Left renal pelvis (tissue), 4 donors: ENCODE data around the gene RHBDD3. TPM values are rescaled to one million over a fixed set of nuclear protein-coding genes. Genes with fewer than 3 reads are reported as not detected.
"Not testable (repeated sequence)": the region's sequence is repeated elsewhere in the genome, so short reads cannot be mapped to it uniquely, and the experiment has no call there.

ENCODE experiments used
- DNase-seq, 4 donors: peaks; one replicate each; pipeline ENCODE4 v3.0.0-alpha.2; 2013; ENCODE audit warnings: low read depth in 4 of 4, low spot score in 3 of 4
- polyA plus RNA-seq, 4 donors: library from polyadenylated mRNA; unstranded; fragments of 120-200 nt; gene quantifications; one replicate each; pipeline ENCODE4 v1.2.1, GENCODE V29; 2013; ENCODE audit not compliant: insufficient read length in 4 of 4

Gene RHBDD3
- polyA plus RNA-seq, 4 donors, result 22.5 to 40.3 (median 26.3) TPM

- no peak for DNase-seq
Measured at GRCh38 chr22:29253561-29254285, 14.1 kb downstream of the RHBDD3 start.

GRCh38 chr22:29251981-29252911 is 15.5 kb downstream of the RHBDD3 start:
- DNase-seq, result no peak

GRCh38 chr22:29251265-29251664 is 16.5 kb downstream of the RHBDD3 start:
- no peak for DNase-seq

GRCh38 chr22:29247891-29248290 is 19.9 kb downstream of the RHBDD3 start:
- not testable (repeated sequence) for DNase-seq

- DNase-seq, result peak in 2 of 4 donors; percentile 50
Measured at GRCh38 chr22:29245626-29246385, 22.0 kb downstream of the RHBDD3 start.

GRCh38 chr22:29244785-29245625 is 22.8 kb downstream of the RHBDD3 start:
- no peak for DNase-seq

GRCh38 chr22:29243874-29244446 is 23.8 kb downstream of the RHBDD3 start:
- no peak for DNase-seq

- DNase-seq, result not testable (repeated sequence)
Measured at GRCh38 chr22:29240481-29240880, 27.3 kb downstream of the RHBDD3 start.

- DNase-seq, result no peak
Measured at GRCh38 chr22:29233277-29233877, 34.4 kb downstream of the RHBDD3 start.

GRCh38 chr22:29231971-29232959 is 35.5 kb downstream of the RHBDD3 start:
- DNase-seq, result no peak

- no peak for DNase-seq
Measured at GRCh38 chr22:29230972-29231875, 36.6 kb downstream of the RHBDD3 start.

- no peak for DNase-seq
Measured at GRCh38 chr22:29226351-29226981, 41.3 kb downstream of the RHBDD3 start.

GRCh38 chr22:29225422-29226090 is 42.2 kb downstream of the RHBDD3 start:
- DNase-seq, result no peak

GRCh38 chr22:29224859-29225410 is 42.8 kb downstream of the RHBDD3 start:
- no peak for DNase-seq

GRCh38 chr22:29224121-29224858 is 43.5 kb downstream of the RHBDD3 start:
- no peak for DNase-seq
